Measurements from ENCODE around the gene HOXC4. TPM values are rescaled to one million over a fixed set of nuclear protein-coding genes. Genes with fewer than 3 reads are reported as not detected.

Gene HOXC4
- total RNA-seq, 2 experiments from 2014 or later: not detected

- no peak for DNase-seq
- Mint-ChIP-seq H3K27me3 (peaks cover 56% of the 10 kb centered on the region), H3K9me3 (ENCODE audit: low read depth) (no peaks in the 10 kb centered on the region), H3K36me3 (ENCODE audit: low read depth) (no peaks in the 10 kb centered on the region), H3K4me3 (no peak overlapping the region), H3K4me1 (peaks cover 18% of the 10 kb centered on the region), H3K27ac (no peak overlapping the region)
- CTCF ChIA-PET: interaction anchor here (0.6 to 3.2 kb wide), 12 partner anchors 8 to 198 kb away, joined by 3 to 19 read pairs (median 4); partner anchors contain the start of genes HOXC5 and HOXC6
- intact Hi-C loops (cut with DNase I, micrococcal nuclease): no loop called here
- no peak for ATAC-seq
- POLR2A ChIA-PET: interaction anchor here (0.6 kb wide), 1 partner anchor 346 kb away, joined by 3 read pairs; no protein-coding TSS in a partner anchor
Observed at GRCh38 chr12:54016478-54016964, 37.1 kb upstream of the HOXC4 start.

DNA sequence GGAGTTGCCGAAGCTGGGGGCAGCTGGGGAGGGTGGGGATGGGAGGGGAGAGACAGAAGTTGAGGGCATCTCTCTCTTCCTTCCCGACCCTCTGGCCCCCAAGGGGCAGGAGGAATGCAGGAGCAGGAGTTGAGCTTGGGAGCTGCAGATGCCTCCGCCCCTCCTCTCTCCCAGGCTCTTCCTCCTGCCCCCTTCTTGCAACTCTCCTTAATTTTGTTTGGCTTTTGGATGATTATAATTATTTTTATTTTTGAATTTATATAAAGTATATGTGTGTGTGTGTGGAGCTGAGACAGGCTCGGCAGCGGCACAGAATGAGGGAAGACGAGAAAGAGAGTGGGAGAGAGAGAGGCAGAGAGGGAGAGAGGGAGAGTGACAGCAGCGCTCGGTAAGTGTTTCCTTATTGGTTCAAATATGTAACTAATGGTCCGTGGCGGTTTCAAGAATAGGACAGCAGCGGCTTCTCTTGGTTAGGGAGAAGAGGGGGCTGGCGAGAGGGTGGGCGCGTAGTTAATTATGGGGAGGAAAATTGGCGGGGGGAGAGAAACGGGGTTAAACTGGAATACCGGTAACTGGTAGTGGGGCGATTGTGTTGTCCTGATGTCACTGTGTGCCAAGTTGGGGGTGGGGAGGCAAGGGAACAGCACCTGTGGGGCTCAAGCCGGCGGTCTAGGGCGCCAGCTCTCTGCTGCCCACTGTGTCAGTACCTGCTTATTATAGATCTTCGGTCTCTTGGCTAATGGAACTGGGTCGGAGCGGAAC lies 36.4 kb upstream of the HOXC4 start:
- intact Hi-C loops (cut with DNase I, micrococcal nuclease): no loop called here
- H3K27ac Mint-ChIP-seq: no peak overlapping the region

DNA sequence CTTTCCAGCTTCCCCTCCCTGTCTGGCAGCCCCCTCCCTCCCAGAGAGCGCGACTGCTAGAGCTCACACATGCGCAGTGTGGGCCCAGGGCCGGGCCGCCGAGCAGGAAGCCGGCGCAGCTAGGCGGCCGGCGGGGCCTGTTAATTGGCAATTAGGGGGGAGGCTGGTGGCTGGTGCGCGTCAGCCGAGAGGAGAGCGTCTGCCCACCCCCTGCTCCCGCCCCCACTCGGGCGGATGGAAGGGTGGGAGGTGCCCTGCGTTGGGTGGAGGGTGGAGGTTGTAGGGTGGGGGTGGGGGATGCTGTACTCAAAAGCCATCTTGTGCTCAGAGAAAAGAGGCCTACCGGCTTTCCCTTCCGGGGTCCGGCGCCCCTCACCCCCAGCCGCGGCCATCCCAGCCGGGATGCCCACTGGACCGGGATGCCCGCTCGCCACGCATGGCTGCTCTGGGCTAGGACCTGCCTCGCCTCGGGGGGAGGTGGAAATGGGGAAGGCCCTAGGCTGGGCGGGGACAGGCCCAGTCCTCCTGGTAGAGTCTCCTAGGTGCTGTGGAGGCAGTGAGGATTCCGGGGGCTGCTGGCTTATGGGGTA lies 35.7 kb upstream of the HOXC4 start:
- intact Hi-C loops (cut with DNase I, micrococcal nuclease): no loop called here
- no peak overlapping the region for H3K27ac Mint-ChIP-seq
- ChIA-PET POLR2A (no interaction called here), CTCF (interaction anchor here (0.6 to 3.2 kb wide), 12 partner anchors 9 to 197 kb away, joined by 3 to 19 read pairs (median 4); partner anchors contain the start of genes HOXC10, HOXC5 and HOXC6)
- H3K4me1 Mint-ChIP-seq: peaks cover 17% of the 10 kb centered on the region
- peaks cover 58% of the 10 kb centered on the region for H3K27me3 Mint-ChIP-seq
- H3K36me3 Mint-ChIP-seq (ENCODE audit: low read depth): no peaks in the 10 kb centered on the region
- ATAC-seq: peak; percentile 88
- peak overlapping the region; percentile 65 for H3K4me3 Mint-ChIP-seq
- no peaks in the 10 kb centered on the region for H3K9me3 Mint-ChIP-seq (ENCODE audit: low read depth)
- peak; percentile 85 for DNase-seq

More for the DNA sequence above, 36.4 kb upstream of the HOXC4 start:
- H3K36me3 Mint-ChIP-seq (ENCODE audit: low read depth): no peaks in the 10 kb centered on the region
- POLR2A ChIA-PET: interaction anchor here (0.6 kb wide), 1 partner anchor 346 kb away, joined by 3 read pairs; no protein-coding TSS in a partner anchor
- H3K4me3 Mint-ChIP-seq: peak overlapping the region; percentile 65
- no peak for DNase-seq
- peaks cover 17% of the 10 kb centered on the region for H3K4me1 Mint-ChIP-seq
- no peaks in the 10 kb centered on the region for H3K9me3 Mint-ChIP-seq (ENCODE audit: low read depth)
- CTCF ChIA-PET: interaction anchor here (0.6 to 3.2 kb wide), 12 partner anchors 10 to 197 kb away, joined by 3 to 19 read pairs (median 4); partner anchors contain the start of genes HOXC10, HOXC5 and HOXC6
- H3K27me3 Mint-ChIP-seq: peaks cover 58% of the 10 kb centered on the region
- peak; percentile 55 for ATAC-seq

GRCh38 chr12:54018468-54018984 lies 35.1 kb upstream of the HOXC4 start:
- peaks cover 58% of the 10 kb centered on the region for H3K27me3 Mint-ChIP-seq
- DNase-seq (no peak), ATAC-seq (no peak)
- H3K9me3 Mint-ChIP-seq (ENCODE audit: low read depth): no peaks in the 10 kb centered on the region
- peak overlapping the region; percentile 65 for H3K4me3 Mint-ChIP-seq
- CTCF ChIA-PET: interaction anchor here (1.5 to 1.8 kb wide), 2 partner anchors 14 to 189 kb away, joined by 8 to 19 read pairs; partner anchors contain the start of gene HOXC5
- H3K36me3 Mint-ChIP-seq (ENCODE audit: low read depth): no peaks in the 10 kb centered on the region
- intact Hi-C loops (cut with DNase I, micrococcal nuclease): no loop called here
- H3K27ac Mint-ChIP-seq: no peak overlapping the region
- peaks cover 17% of the 10 kb centered on the region for H3K4me1 Mint-ChIP-seq
- POLR2A ChIA-PET: no interaction called here

DNA sequence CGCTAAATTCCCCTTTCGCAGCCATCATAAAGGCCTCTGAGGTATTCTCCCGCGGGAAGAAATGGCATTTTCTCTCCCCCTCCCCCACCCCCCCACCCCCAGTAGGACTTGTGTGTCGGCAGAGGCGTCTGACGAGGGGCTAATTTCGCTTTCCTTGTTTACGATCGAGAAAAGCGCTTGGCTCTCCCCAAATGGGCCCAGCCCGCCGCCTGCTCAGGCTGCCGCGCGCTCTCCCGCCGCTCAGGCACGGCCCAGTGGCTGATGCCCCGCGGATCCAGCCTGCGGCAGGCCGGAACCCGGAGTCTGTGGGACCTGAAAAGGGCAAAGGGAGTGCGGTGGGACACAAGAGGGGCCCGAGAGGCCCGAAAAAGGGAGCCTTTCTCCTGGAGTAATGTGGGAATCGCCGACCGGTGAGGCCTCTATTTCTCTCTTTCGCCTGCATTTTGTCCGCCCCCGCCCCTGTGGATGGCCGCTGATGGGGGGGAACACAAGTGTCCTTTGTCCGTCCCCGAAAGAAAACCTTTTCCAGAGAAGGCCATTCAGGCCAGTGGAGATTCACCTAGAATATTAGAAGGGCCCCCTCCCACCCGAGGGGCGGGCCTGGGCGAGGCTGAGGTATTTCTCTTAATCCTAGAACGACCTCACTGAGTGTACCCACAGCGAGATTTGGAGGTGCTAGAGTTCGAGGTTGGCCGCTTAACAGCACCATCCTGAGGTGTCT lies 34.4 kb upstream of the HOXC4 start:
- ChIA-PET POLR2A (no interaction called here), CTCF (no interaction called here)
- Mint-ChIP-seq H3K4me3 (no peak overlapping the region), H3K27ac (no peak overlapping the region), H3K36me3 (ENCODE audit: low read depth) (no peaks in the 10 kb centered on the region), H3K9me3 (ENCODE audit: low read depth) (no peaks in the 10 kb centered on the region), H3K4me1 (peaks cover 17% of the 10 kb centered on the region), H3K27me3 (peaks cover 60% of the 10 kb centered on the region)
- intact Hi-C loops (cut with DNase I, micrococcal nuclease): no loop called here
- DNase-seq (no peak), ATAC-seq (no peak)

DNA sequence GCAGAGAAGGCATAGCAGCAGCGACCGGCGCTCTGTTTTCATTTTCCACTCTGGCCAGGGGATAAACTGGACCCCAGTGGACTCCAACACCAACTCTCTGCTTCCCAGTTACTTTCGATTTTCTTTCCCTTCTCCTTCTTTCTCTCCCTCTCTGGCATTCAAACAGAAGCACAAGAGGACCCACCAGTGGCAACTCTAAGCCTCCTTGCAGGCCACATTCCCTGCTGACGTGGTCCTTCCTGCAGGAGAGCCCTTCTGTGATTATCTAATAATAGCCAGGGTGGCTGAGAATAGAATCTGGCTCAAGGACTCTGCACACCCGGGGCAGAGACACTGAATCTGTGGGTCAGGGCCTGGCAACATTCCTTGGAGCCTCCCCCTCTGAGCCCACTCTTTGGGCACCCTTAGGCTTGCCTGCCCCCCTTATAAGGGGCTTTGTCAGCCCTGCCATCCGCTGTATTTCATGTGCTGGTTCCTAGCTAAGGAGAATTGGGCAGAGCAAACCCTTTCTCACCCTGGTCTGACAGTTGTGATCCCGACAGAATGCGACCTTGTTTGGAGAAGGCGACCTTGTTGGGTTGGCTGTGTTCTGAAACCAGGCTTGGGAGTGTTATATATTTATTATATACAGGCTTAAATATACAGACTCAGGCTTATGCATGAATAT lies 33.6 kb upstream of the HOXC4 start:
- DNase-seq (no peak), ATAC-seq (no peak)
- Mint-ChIP-seq H3K4me3 (no peak overlapping the region), H3K9me3 (ENCODE audit: low read depth) (no peaks in the 10 kb centered on the region), H3K36me3 (ENCODE audit: low read depth) (no peaks in the 10 kb centered on the region), H3K4me1 (peaks cover 12% of the 10 kb centered on the region), H3K27ac (no peak overlapping the region), H3K27me3 (peaks cover 53% of the 10 kb centered on the region)
- POLR2A ChIA-PET: no interaction called here
- CTCF ChIA-PET: no interaction called here
- intact Hi-C loops (cut with DNase I, micrococcal nuclease): no loop called here

DNA sequence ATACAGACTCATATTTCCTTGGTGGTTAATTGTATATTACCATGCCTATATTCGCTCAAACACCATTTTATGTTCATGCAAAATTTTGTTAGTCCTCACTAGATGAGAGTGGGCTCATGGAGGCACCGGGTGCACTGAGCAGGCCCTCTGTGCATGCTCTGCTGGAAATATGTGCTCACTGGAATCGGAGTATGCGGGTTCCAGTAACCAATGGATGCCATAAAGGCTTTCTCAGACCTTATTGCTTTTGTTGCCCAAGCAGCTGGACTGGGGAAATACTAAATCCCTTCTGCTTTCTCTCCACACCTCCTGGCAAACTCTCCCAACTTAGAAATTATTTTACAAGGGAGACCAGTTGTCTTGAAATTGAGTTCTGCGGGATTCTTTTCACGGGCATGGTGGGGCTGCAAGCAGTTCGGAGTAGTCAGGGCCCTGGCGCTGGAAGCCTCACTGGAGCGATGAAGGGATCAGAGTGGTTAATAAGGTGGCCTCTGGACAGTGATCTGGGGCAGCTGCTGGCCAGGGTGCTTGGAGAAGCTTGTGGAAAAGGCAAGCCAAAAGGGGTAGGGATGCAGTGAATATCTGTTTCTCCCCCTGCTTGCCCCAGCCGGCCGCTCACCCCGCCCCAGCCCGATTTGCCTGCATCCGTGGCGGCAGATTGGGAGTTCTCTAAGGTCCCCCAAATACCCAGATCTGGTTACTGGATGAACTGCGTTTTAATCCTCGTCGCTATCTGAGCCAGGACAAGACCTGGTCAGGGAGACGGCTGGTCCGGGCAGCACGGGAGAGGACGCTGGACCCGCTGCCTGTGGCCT lies 32.8 kb upstream of the HOXC4 start:
- Mint-ChIP-seq H3K9me3 (ENCODE audit: low read depth) (no peaks in the 10 kb centered on the region), H3K27me3 (peaks cover 50% of the 10 kb centered on the region), H3K36me3 (ENCODE audit: low read depth) (no peaks in the 10 kb centered on the region), H3K4me1 (peaks cover 12% of the 10 kb centered on the region), H3K27ac (no peak overlapping the region), H3K4me3 (no peak overlapping the region)
- POLR2A ChIA-PET: no interaction called here
- DNase-seq (no peak), ATAC-seq (no peak)
- intact Hi-C loops (cut with DNase I, micrococcal nuclease): no loop called here
- CTCF ChIA-PET: interaction anchor here (3.5 kb wide), 1 partner anchor 12 kb away, joined by 23 read pairs; the partner anchor contains the start of gene HOXC5

DNA sequence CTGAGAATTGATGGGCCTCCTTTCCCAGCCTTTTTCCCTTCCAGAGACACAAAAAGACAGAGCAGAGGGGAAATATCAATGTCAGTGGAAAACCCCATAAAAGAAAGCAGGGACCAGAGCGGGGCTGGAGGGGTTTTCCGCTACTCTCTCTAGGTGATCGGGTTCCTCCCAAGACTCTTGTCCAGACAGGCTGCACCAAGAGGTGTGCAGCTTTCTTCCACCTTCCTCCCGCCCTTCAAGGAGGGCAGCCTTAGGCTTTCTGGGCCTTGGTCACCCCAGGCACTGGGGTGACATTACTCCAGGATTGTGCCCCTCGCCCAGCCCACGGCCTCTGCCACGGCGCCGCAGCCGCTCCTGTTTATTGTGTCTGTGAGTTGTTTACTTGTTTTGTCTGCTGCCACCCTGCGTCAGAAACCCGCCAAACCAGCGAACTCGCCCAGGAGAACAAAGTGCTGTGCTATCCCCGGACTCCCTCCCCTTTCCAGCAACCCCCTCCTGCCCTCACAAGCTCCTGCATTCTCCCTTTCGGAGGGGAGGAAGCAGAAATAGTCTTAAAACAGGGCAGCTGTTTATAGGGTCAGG lies 32.1 kb upstream of the HOXC4 start:
- no peaks in the 10 kb centered on the region for H3K9me3 Mint-ChIP-seq (ENCODE audit: low read depth)
- no peak overlapping the region for H3K27ac Mint-ChIP-seq
- ATAC-seq: no peak
- H3K4me3 Mint-ChIP-seq: no peak overlapping the region
- POLR2A ChIA-PET: no interaction called here
- DNase-seq: no peak
- intact Hi-C loops (cut with DNase I, micrococcal nuclease): loop anchor here in 1 of 2 experiments (2.0 kb wide), 1 partner anchor 15 kb away; no protein-coding TSS in a partner anchor
- H3K36me3 Mint-ChIP-seq (ENCODE audit: low read depth): no peaks in the 10 kb centered on the region
- H3K4me1 Mint-ChIP-seq: peaks cover 12% of the 10 kb centered on the region
- CTCF ChIA-PET: interaction anchor here (0.6 to 3.5 kb wide), 4 partner anchors 11 to 180 kb away, joined by 4 to 23 read pairs (median 4); partner anchors contain the start of gene HOXC5
- peaks cover 55% of the 10 kb centered on the region for H3K27me3 Mint-ChIP-seq

DNA sequence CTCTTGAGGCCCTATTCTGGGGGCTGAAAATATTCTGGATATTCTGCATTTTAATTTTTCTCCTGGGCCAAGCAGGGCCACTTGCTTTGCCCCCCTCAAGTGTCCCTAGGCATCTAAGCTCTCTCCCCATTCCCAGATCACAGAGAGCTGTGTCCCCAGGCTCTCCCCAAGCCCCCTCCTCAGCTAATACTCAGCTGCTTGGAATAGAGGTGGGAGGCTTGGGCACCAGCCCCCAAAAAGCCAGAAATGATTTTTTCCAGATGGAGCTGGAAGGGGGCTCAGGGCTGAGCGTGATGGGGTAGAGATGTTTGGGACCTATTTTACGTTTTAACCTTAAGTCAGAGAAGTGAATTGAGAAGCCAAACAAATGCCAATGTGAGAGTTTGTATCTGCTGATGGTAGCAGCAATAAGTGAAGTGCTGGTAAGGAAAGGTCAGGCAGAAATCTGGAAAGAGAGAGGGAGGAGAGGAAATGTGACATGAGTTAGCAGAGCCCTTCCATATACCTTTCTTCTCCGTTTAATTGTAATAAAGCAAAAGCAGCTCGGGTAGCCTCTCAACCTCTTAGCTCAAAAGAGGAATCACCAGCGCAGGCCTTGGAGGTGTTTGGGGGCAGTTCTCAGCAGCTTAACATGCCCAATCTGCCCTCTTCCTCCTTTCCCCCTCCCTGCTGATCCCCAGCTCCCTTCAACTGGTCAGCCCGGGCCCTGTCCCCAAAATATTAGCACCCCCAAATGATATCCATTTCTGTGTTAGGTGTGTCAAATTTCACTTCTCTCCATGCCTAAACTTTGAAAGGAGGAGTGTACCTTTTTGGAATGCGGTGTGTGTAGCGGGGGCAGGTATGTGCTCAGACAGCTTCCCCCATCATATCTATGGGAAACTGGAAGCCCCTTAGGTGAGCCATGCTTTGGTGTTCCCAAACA lies 30.4 kb upstream of the HOXC4 start:
- CTCF ChIA-PET: interaction anchor here (0.8 to 3.5 kb wide), 7 partner anchors 9 to 185 kb away, joined by 3 to 23 read pairs (median 4); partner anchors contain the start of gene HOXC5
- ATAC-seq (no peak), DNase-seq (no peak)
- Mint-ChIP-seq H3K4me1 (peaks cover 10% of the 10 kb centered on the region), H3K4me3 (no peak overlapping the region), H3K27me3 (peaks cover 60% of the 10 kb centered on the region), H3K36me3 (ENCODE audit: low read depth) (no peaks in the 10 kb centered on the region), H3K9me3 (ENCODE audit: low read depth) (no peaks in the 10 kb centered on the region), H3K27ac (no peak overlapping the region)
- POLR2A ChIA-PET: interaction anchor here (0.5 kb wide), 1 partner anchor 186 kb away, joined by 5 read pairs; no protein-coding TSS in a partner anchor
- intact Hi-C loops (cut with DNase I, micrococcal nuclease): loop anchor here in 1 of 2 experiments (2.0 kb wide), 1 partner anchor 16 kb away; no protein-coding TSS in a partner anchor

Measured in activated CD4-positive, alpha-beta T cell treated with anti-CD3 and anti-CD28 coated beads for 36 hours (primary cell).